NCI-H146 treated with DMSO at 0.1 percent for 48 hours (cell line): ENCODE measurements around the gene ATP13A2.
"Not testable (repeated sequence)": the region's sequence is repeated elsewhere in the genome, so short reads cannot be mapped to it uniquely, and the experiment has no call there.

Experiments used
- DNase-seq: peaks from one replicate; lab custom pipeline; 2025; ENCODE audit not compliant: unreplicated experiment; lab: John Stamatoyannopoulos, UW

Gene ATP13A2

DNA sequence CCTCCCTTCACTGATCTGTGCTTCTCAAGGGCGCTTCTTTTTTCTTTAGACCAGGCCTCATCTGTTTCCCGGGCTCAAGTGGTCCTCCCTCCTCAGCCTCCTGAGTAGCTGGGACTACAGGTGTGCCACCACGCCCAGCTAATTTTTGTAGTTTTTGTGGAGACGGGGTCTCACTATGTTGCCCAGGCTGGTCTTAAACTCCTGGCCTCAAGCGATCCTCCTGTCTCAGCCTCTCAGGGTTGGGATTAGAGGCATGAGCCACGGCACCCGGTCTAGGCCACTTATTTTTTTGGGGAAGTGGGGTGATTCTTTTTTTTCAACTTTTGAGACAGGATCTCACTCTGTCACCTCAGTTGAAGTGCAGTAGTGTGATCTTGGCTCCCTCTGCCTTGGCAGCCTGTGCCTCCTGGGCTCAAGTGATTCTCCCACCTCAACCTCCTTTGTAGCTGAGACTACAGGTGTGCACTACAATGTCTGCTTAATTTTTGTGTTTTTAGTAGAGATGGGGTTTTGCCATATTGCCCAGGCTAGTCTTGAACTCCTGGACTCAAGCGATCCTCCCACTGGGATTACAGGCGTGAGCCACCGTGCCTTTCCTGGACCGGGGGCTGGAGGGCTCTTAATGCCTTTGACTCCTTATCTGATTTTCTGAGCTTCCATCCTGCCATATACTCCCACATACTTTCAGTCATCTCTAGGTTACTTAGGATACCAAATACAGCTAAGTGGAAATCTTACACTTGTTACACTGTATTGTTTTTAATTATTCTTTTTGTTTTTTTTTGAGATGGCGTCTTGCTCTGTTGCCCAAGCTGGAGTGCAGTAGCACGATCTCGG, 50.2 kb downstream of the ATP13A2 start:
- DNase-seq, result no peak

DNA sequence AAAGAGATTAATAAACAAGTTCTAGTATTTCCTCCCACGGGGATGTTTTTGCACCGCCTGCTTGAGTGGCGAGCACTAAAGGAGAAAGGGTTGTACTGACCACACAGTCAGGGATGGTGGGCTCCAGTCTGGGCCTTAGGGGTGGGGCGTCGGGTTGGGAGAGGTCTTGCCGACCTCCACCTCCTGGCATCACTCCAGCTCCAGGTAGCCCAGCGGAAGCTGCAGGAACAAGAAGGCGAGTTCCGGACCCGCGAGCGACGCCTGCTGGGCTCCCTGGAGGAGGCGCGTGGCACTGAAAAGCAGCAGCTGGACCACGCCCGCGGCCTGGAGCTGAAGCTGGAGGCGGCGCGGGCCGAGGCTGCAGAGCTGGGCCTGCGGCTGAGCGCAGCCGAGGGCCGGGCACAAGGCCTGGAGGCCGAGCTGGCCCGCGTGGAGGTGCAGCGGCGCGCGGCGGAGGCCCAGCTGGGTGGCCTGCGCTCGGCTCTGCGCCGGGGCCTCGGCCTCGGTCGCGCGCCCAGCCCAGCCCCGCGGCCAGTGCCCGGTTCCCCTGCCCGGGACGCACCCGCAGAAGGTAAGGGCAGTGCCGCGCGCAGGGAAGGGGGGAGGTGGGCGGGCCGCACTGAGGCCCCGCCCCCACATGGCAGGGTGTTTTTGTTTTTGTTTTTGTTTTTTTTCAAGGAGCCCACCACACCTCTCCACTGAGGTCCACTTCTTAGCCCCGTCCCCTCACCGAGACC, 51.0 kb downstream of the ATP13A2 start:
- peak; percentile 67 for DNase-seq

DNA sequence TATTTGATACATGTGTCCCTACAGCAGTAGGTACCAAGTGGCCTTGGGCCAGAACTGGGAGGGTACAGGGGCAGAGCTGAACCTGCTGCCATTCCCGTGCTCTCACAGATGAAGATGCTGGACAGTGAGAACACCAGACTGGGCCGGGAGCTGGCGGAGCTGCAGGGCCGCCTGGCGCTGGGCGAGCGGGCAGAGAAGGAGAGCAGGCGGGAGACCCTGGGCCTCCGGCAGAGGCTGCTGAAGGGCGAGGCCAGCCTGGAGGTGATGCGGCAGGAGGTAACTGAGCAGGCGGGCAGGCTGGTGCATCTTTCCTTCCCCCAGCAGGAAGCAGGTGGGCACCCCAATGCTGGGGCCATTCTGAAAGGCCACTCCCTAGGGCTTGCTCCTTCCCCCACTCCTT, 53.3 kb downstream of the ATP13A2 start:
- no peak for DNase-seq

DNA sequence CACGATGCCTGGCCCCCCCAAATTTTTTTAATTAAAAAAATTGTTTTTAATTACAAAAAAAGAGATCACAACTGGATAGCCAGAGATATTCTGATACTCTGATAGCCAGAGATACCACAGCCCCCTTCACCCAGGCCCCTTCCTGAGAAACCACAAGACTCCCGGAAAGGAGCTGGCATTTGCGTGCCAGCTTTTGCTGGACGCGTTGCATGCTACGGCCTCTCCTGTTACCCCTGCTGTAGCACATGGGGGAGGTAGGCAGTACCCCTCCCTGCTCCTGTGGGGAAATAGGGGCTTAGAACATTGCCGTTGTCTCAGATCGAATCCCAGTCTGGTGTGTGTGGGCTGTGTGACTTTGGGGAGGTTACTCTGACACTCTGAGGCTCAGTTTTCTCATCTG, 54.0 kb downstream of the ATP13A2 start:
- DNase-seq, result no peak

DNA sequence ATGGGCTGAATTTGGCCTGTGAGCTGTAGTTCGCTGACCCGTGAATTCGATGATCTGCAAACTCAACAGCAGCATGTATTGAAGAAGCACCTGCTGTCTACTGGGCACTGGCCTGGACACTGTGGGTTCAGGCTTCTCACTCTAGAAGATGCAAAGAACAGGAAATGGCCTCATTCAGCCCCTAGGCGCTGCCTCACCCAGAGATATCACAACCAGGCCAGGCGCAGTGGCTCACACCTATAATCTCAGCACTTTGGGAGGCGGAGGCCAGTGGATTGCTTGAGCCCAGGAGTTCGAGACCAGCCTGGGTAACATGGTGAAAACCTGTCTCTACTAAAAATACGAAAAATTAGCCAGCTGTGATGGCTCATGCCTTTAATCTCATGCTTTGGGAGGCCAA, 55.0 kb downstream of the ATP13A2 start:
- DNase-seq, result no peak

- no peak for DNase-seq
Measured at GRCh38 chr1:16955186-16955585, 56.5 kb downstream of the ATP13A2 start.

GRCh38 chr1:16954579-16954978, 57.1 kb downstream of the ATP13A2 start:
- DNase-seq, result no peak

DNA sequence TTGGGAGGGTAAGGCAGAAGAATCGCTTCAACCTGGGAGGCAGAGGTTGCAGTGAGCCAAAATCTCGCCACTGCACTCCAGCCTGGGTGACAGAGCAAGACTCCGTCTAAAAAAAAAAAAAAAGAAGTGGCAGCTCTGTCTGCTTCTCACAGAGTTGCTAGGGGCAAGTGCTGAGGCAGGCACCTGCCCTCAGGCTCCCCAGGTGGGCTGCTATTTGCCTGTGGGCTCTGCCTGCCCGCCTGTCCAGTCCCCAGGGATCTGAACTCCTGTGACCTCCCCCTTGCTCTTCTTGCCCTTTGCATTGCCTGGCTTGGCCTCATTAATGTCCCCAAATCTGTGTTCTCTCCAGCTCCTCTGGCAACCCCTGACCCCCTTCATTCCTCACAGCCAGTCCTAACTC, 59.4 kb downstream of the ATP13A2 start:
- not testable (repeated sequence) for DNase-seq

DNA sequence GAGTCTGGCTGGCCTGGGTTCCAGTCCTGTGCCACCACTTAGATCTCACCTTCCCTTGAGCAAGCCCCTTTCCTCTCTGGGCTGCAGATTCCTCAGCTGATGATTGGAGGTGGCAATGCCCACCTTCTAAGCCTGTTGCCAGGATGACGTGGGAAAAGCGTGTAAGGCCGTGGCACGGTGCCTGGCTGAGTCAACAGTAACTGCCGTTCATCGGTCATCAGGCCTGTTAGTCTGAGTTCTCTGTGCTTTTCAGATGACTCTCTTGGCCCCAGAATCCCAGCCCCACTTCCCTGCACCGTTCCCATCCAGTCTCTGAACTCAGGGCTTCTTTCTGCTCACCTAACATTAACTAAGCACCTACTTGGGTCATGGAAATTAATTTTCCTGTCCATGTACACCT, 62.7 kb downstream of the ATP13A2 start:
- DNase-seq, result not testable (repeated sequence)

GRCh38 chr1:16948282-16948891, 63.3 kb downstream of the ATP13A2 start:
- DNase-seq, result not testable (repeated sequence)

DNA sequence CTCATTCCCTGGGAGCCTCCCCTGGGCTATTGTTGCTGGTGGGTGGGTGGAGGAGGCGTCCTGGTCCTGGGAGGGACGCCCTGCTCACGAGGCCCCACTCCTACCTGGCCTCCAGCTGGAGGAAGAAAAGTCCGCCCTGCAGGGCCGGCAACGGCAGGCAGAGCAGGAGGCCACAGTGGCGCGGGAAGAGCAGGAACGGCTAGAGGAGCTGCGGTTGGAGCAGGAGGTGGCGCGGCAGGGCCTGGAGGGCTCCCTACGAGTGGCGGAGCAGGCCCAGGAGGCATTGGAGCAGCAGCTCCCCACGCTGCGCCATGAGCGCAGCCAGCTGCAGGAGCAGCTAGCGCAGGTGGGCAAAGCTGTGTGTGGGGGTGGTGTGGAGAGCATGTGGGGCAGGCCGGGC, 65.1 kb downstream of the ATP13A2 start:
- no peak for DNase-seq

DNA sequence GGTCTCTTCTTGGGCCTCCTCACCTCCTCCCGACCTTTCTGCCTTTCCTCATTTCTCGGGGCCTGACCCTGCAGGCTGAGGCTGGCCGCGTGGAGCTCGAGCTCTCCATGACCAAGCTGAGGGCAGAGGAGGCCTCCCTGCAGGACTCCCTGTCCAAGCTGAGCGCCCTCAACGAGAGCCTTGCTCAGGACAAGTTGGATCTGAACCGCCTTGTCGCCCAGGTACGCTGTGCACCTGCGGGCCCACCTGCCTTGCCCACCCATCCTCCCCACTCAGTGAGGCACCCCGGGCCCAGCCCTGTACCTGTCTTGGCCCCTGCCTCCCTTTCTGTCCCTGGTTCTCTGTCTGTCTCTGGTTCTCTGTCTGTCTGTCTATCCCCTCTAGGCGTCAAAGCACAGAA, 65.5 kb downstream of the ATP13A2 start:
- not testable (repeated sequence) for DNase-seq

GRCh38 chr1:16945512-16945911, 66.2 kb downstream of the ATP13A2 start:
- DNase-seq, result not testable (repeated sequence)

DNA sequence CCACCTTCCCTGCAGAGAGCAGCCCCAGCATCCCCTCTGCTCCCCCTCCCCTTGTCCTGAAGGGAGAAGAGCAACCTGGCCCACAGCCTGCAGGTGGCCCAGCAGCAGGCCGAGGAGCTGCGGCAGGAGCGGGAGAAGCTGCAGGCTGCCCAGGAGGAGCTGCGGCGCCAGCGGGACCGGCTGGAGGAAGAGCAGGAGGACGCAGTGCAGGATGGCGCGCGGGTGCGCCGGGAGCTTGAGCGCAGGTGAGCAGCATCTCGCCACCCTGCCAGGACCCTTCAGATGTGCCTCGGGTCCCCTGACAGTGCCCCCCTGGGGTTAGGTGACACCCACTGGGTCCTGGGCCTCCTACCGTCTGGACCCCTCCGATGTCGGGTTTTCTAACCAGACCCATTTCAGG, 67.7 kb downstream of the ATP13A2 start:
- DNase-seq, result no peak

- not testable (repeated sequence) for DNase-seq
Measured at GRCh38 chr1:16939386-16940180, 72.1 kb downstream of the ATP13A2 start.

- DNase-seq, result no peak
Measured at GRCh38 chr1:16938351-16939321, 73.1 kb downstream of the ATP13A2 start.

DNA sequence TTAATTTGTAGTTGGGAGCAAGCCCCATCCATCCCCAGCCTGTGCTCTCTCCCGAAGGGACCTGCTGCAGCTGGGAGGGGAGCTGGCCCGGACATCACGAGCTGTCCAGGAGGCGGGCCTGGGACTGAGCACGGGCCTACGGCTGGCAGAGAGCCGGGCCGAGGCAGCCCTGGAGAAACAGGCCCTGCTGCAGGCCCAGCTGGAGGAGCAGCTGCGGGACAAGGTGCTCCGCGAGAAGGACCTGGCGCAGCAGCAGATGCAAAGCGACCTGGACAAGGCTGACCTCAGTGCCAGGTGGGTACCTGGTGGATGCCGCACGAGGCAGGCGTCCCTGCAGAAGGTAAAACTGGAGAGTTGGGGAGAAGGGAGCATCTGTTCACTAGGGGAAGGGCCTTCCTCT, 75.1 kb downstream of the ATP13A2 start:
- not testable (repeated sequence) for DNase-seq
